KOPT-K1 (cell line): Measurements from ENCODE around the gene MEI4.
"Not testable (repeated sequence)": the region's sequence is repeated elsewhere in the genome, so short reads cannot be mapped to it uniquely, and the experiment has no call there.

Experiments
- H3K27ac ChIP-seq: fragments of 200-600 bp; sonication (generic); 2 replicates; pipeline ENCODE4 v1.5.1; 2016; ENCODE audit warnings: antibody characterized with exemption, mild to moderate bottlenecking, low read depth, low read length; ENCODE audit not compliant: poor library complexity, severe bottlenecking
- H3K36me3 ChIP-seq: fragments of 200-600 bp; sonication (generic); 2 replicates; pipeline ENCODE4 v1.5.1; 2017; ENCODE audit warnings: antibody characterized with exemption, mild to moderate bottlenecking, low read length, moderate library complexity; ENCODE audit not compliant: insufficient read depth
- H3K9me3 ChIP-seq: fragments of 200-600 bp; sonication (generic); 2 replicates; pipeline ENCODE4 v1.5.1; 2017; ENCODE audit warnings: antibody characterized with exemption, low read length, mild to moderate bottlenecking; ENCODE audit not compliant: insufficient read depth, poor library complexity, severe bottlenecking

The MEI4 gene

GRCh38 chr6:77655035-77655434 is 2.2 kb downstream of the MEI4 start:
- H3K9me3 ChIP-seq, H3K36me3 ChIP-seq, H3K27ac ChIP-seq: not testable (repeated sequence)

GRCh38 chr6:77656999-77657764 is 4.3 kb downstream of the MEI4 start:
- H3K36me3 ChIP-seq: no peaks in the 10 kb centered on the region
- H3K27ac ChIP-seq: no peak overlapping the region
- H3K9me3 ChIP-seq: no peaks in the 10 kb centered on the region

GRCh38 chr6:77666340-77666739 is 13.5 kb downstream of the MEI4 start:
- no peaks in the 10 kb centered on the region for H3K36me3 ChIP-seq
- H3K27ac ChIP-seq: no peak overlapping the region
- H3K9me3 ChIP-seq: no peaks in the 10 kb centered on the region

- Histone ChIP-seq H3K9me3 (no peaks in the 10 kb centered on the region), H3K27ac (no peak overlapping the region), H3K36me3 (no peaks in the 10 kb centered on the region)
Observed at GRCh38 chr6:77666846-77667245, 14.0 kb downstream of the MEI4 start.

GRCh38 chr6:77669913-77670312 is 17.1 kb downstream of the MEI4 start:
- Histone ChIP-seq H3K27ac (no peak overlapping the region), H3K36me3 (no peaks in the 10 kb centered on the region), H3K9me3 (no peaks in the 10 kb centered on the region)

- H3K36me3 ChIP-seq: no peaks in the 10 kb centered on the region
- no peak overlapping the region for H3K27ac ChIP-seq
- H3K9me3 ChIP-seq: no peaks in the 10 kb centered on the region
Observed at GRCh38 chr6:77674211-77674610, 21.4 kb downstream of the MEI4 start.

- Histone ChIP-seq H3K36me3 (no peaks in the 10 kb centered on the region), H3K9me3 (no peaks in the 10 kb centered on the region), H3K27ac (no peak overlapping the region)
Observed at GRCh38 chr6:77678048-77678447, 25.2 kb downstream of the MEI4 start.

GRCh38 chr6:77683515-77683914 is 30.7 kb downstream of the MEI4 start:
- Histone ChIP-seq H3K27ac (no peak overlapping the region), H3K9me3 (no peaks in the 10 kb centered on the region), H3K36me3 (no peaks in the 10 kb centered on the region)

- no peak overlapping the region for H3K27ac ChIP-seq
- H3K9me3 ChIP-seq: no peaks in the 10 kb centered on the region
- no peaks in the 10 kb centered on the region for H3K36me3 ChIP-seq
Observed at GRCh38 chr6:77686931-77687330, 34.1 kb downstream of the MEI4 start.

GRCh38 chr6:77688649-77689048 is 35.8 kb downstream of the MEI4 start:
- no peaks in the 10 kb centered on the region for H3K9me3 ChIP-seq

GRCh38 chr6:77700095-77700494 is 47.3 kb downstream of the MEI4 start:
- not testable (repeated sequence) for H3K9me3 ChIP-seq, H3K36me3 ChIP-seq, H3K27ac ChIP-seq

More at GRCh38 chr6:77688649-77689048, 35.8 kb downstream of the MEI4 start:
- Histone ChIP-seq H3K36me3 (no peaks in the 10 kb centered on the region), H3K27ac (no peak overlapping the region)

- H3K36me3 ChIP-seq: no peaks in the 10 kb centered on the region
- H3K9me3 ChIP-seq: no peaks in the 10 kb centered on the region
- no peak overlapping the region for H3K27ac ChIP-seq
Observed at GRCh38 chr6:77707603-77708002, 54.8 kb downstream of the MEI4 start.

- Histone ChIP-seq H3K9me3 (no peaks in the 10 kb centered on the region), H3K36me3 (no peaks in the 10 kb centered on the region), H3K27ac (no peak overlapping the region)
Observed at GRCh38 chr6:77715588-77715987, 62.7 kb downstream of the MEI4 start.

- H3K9me3 ChIP-seq: no peaks in the 10 kb centered on the region
- H3K36me3 ChIP-seq: no peaks in the 10 kb centered on the region
- H3K27ac ChIP-seq: no peak overlapping the region
Observed at GRCh38 chr6:77716311-77716710, 63.5 kb downstream of the MEI4 start.

GRCh38 chr6:77736010-77736409 is 83.2 kb downstream of the MEI4 start:
- not testable (repeated sequence) for H3K27ac ChIP-seq, H3K36me3 ChIP-seq

GRCh38 chr6:77740380-77740779 is 87.5 kb downstream of the MEI4 start:
- H3K36me3 ChIP-seq: no peaks in the 10 kb centered on the region
- H3K9me3 ChIP-seq: no peaks in the 10 kb centered on the region
- H3K27ac ChIP-seq: no peak overlapping the region

More at GRCh38 chr6:77736010-77736409, 83.2 kb downstream of the MEI4 start:
- not testable (repeated sequence) for H3K9me3 ChIP-seq
